Islet precursor cell (in vitro differentiated cells): Measurements from ENCODE around the gene BAX.

Experiments used
- DNase-seq: peaks from one replicate; pipeline ENCODE4 v3.0.0-alpha.2; 2018

Gene BAX

GRCh38 chr19:48933382-48933932 is 21.2 kb upstream of the BAX start, which contains the start of gene DHDH:
Gene DHDH (plus strand): TSS chr19:48933699. CDS start chr19:48933722, 23 bp downstream.
- DNase-seq = peak; percentile 95

- no peak for DNase-seq
Observed at GRCh38 chr19:48934837-48935236, 19.8 kb upstream of the BAX start.

DNA sequence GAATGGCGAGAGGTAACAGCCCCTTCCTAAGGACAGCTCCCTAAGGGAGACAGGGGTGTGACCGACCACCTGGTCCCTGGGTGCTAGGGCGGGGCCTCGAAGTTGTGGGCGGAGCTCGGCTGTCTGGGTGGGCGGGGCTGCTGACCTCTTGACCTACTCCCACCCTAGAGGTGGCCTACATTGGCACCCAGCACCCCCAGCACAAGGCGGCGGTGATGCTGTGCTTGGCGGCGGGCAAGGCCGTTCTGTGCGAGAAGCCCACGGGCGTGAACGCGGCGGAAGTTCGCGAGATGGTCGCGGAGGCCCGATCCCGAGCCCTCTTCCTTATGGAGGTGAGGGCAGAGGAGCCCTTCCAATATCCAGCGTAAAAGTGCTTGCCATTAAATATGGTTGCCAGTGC is 18.8 kb upstream of the BAX start:
- DNase-seq = no peak

- no peak for DNase-seq
Observed at GRCh38 chr19:48938256-48938655, 16.4 kb upstream of the BAX start.

DNA sequence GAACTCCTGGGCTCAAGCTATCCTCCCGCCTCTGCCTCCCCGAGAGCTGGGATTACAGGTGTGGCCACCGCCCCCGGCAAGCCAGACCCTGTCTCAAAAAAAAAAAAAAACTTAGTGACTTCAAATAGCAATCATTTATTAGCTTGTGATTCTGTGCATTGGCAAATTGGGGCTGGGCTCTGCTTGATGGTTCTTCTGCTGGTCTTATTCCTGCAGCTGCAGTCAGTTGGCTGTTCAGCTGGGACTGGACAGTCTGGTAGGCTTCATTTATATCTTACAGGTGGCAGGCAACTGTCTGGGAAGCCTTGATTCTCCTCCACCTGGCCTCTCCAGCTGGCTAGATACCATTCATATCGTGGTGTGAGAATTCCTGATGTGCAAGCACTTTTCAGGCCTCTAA is 13.8 kb upstream of the BAX start:
- DNase-seq = no peak

DNA sequence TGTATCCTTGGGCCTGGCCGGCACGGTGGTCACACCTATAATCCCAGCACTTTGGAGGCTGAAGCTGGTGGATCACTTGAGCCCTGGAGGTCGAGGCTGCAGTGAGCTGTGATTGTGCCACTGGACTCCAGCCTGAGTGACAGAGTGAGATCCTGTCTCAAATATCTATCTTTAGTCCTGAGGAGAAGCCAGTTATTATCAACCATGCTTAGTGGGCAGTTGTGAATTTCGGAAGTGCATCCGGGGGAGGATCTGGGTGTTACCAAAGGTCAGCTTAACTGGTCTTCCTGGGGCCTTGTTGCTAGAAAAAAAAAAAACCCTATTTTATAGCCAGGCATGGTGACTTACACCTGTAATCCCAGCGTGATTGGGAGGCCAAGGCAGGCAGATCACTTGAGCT is 11.6 kb upstream of the BAX start:
- DNase-seq = no peak

- DNase-seq = peak; percentile 60
Observed at GRCh38 chr19:48945415-48945814, 9.3 kb upstream of the BAX start.

GRCh38 chr19:48945817-48946216 is 8.9 kb upstream of the BAX start:
- no peak for DNase-seq

- DNase-seq = no peak
Observed at GRCh38 chr19:48946463-48947257, 8.0 kb upstream of the BAX start.

DNA sequence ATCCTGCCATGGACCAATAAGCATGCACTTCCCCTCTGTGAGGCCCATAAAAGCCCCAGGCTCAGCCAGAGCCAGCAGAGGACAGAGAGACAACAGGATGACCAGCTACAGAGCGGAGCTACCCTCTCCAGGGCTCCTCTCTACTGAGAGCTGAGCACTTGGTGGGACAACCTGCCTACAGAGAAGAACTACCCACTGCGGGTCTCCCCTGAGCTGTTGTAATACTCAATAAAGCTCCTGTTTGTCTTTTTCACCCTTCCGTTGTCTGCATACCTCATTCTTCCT is 7.5 kb upstream of the BAX start:
- no peak for DNase-seq

GRCh38 chr19:48950159-48950558 is 4.5 kb upstream of the BAX start:
- DNase-seq = no peak

DNA sequence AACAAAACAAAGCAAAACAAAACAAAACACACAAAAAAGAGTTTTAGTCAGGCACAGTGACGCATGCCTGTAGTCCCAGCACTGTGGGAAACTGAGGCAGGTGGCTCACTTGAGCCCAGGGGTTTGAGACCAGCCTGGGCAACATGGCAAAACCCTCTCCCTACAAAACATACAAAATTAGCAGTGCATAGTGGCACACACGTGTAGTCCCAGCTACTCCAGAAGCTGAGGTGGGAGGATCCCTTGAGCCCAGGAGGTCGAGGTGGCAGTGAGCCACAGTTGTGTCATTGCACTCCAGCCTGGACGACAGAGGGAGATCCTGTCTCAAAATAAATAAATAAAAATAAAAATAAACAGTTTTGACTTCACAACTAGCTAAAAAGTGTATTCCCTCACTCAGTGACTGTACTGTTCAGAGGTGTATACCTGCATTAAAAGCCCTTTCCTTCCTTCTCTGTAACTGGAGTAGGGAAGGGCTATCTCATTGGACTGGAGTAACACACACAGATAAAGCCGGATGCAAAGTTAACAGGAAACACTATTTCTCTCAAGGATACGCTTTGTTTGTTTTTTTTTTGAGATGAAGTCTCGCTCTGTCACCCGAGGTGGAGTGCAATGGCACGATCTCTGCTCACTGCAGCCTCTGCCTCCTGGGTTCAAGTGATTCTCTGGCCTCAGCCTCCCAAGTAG is 3.7 kb upstream of the BAX start:
- DNase-seq = no peak

- DNase-seq = no peak
Observed at GRCh38 chr19:48953141-48953540, 1.5 kb upstream of the BAX start.

- DNase-seq = no peak
Observed at GRCh38 chr19:48953990-48954594, 583 bp upstream of the BAX start.

GRCh38 chr19:48955308-48955958 is 758 bp downstream of the BAX start:
- no peak for DNase-seq

DNA sequence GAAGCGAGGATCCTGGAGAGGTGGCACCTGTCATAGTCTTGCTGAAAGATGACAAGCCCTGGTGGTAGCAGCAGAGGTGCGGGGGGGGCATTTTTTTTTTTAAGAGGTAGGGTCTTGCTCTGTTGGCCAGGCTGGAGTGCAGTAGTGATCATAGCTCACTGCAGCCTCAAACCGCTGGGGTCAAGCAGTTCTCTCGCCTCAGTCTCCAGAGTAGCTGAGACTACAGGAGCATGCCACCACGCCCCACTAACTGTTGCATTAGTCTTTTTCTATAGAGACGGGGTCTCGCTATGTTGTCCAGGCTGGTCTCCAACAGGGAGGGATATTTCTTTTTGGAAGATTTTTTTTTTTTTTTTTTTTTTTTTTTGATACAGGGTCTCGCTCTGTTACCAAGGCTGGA is 3.3 kb downstream of the BAX start:
- DNase-seq = no peak

- DNase-seq = no peak
Observed at GRCh38 chr19:48959341-48960239, 4.9 kb downstream of the BAX start.

GRCh38 chr19:48961051-48961649 is 6.5 kb downstream of the BAX start:
- DNase-seq = peak; percentile 67

DNA sequence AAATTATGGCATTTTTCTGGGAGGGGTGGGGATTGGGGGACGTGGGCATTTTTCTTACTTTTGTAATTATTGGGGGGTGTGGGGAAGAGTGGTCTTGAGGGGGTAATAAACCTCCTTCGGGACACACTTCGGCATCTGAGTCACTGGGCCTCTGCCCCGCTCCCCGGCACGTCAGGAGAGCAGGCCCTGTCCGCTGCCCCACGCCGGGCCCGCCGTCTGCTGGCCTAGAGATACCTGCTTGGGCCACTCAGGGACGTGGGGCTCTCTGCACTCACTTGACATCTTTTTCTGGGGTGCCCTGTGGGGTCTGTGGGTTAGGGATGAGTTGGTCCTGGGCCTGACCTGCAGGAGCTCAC is 7.0 kb downstream of the BAX start:
- DNase-seq = peak; percentile 64

DNA sequence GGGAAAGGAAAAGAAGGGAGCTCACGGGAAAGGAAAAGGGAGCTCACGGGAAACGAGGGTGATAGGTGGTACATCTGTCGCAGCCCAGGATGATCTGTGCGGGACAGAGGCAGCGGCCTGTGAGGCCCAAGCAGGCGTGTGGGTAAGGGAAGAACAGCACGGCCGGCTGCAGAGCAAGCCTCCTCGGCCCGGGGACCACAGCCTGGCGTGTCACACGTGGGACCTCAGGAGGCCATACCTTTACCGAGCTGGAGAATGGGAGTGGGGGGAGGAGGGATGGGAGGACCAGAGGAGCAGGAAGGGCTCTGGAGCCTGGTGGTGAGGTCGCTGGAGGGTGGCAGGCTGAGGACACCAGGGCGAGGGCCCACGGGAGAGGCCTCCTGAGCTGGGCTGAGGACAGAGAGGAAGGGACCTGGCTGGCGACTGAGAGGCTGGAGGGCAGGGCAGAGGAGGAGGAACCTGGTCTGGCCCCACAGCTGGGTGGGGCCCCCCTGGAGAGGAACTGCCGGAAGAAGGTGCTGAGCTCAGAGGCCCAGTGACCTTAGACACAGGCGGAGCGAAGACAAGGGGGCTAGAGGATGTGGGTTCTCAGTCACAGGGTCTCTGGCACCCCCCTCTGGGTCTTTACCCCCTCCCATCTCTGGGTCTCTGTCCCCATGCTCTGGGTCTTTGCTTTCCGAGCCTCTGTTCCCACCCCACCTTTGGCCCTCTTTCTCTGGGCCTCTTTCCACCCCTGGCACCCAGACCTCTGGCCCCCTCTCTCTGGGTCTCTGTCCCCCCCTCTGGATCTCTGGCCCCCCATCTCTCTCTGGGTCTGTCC is 7.6 kb downstream of the BAX start:
- peak; percentile 80 for DNase-seq

GRCh38 chr19:48962849-48963165 is 8.1 kb downstream of the BAX start:
- DNase-seq = no peak
